GM12865 (cell line): ENCODE results near the gene MSL1.

Source experiments
- DNase-seq: peaks from one replicate; pipeline ENCODE4 v3.0.0; 2010; ENCODE audit warnings: low read depth
- H3K4me3 ChIP-seq: 2 replicates; pipeline ENCODE4 v1.5.1; 2011; ENCODE audit warnings: mild to moderate bottlenecking, low read depth, low read length, control low read depth
- CTCF ChIP-seq: IDR thresholded peaks from 2 replicates; pipeline ENCODE4 v1.5.1; 2011; ENCODE audit warnings: low read length, control low read depth, low read depth, inconsistent platforms; ENCODE audit not compliant: insufficient read depth; ENCODE audit errors: missing control alignments

The MSL1 gene

GRCh38 chr17:40075201-40075941, 46.4 kb upstream of the MSL1 start:
- TF ChIP-seq CTCF = peak; percentile 96
- DNase-seq = peak; percentile 72

GRCh38 chr17:40075942-40076498, 45.8 kb upstream of the MSL1 start:
- TF ChIP-seq CTCF = no peak
- DNase-seq = no peak
- H3K4me3 ChIP-seq = no peak overlapping the region

More at GRCh38 chr17:40075201-40075941, 46.4 kb upstream of the MSL1 start:
- H3K4me3 ChIP-seq = no peak overlapping the region

GRCh38 chr17:40076591-40076990, 45.2 kb upstream of the MSL1 start:
- no peak overlapping the region for H3K4me3 ChIP-seq
- DNase-seq = no peak
- TF ChIP-seq CTCF = no peak

- no peak for DNase-seq
- H3K4me3 ChIP-seq = no peak overlapping the region
- no peak for TF ChIP-seq CTCF
Measured at GRCh38 chr17:40079545-40079944, 42.2 kb upstream of the MSL1 start.

GRCh38 chr17:40084477-40084876, 37.3 kb upstream of the MSL1 start:
- DNase-seq = no peak
- TF ChIP-seq CTCF = no peak
- H3K4me3 ChIP-seq = no peak overlapping the region

- H3K4me3 ChIP-seq = no peak overlapping the region
- peak; percentile 58 for DNase-seq
- TF ChIP-seq CTCF = peak; percentile 83
Measured at GRCh38 chr17:40086150-40087044, 35.4 kb upstream of the MSL1 start.
